ENCODE data around the gene HAVCR1. TPM values are rescaled to one million over a fixed set of nuclear protein-coding genes. Genes with fewer than 3 reads are reported as not detected.
A peak's percentile ranks its signal among the peaks of the same experiment; 100 is the strongest.

The HAVCR1 gene
- total and polyA plus RNA-seq, 2 of the 13 experiments (the other 11 are each of a cell fraction or from before 2014, with no cell fraction given) = 0.93 to 12.3 TPM

GRCh38 chr5:157063776-157064430 is 5.0 kb upstream of the HAVCR1 start (continued):
- TF ChIP-seq ZNF678 (CRISPR knock-in tag; IDR thresholded peaks at IDR 0.05) (no peak), CSRNP2 (CRISPR knock-in tag; conservative IDR thresholded peaks at IDR 0.05; ENCODE audit: low read depth) (no peak), ZFX (CRISPR knock-in tag; IDR thresholded peaks at IDR 0.05; ENCODE audit: low read depth) (no peak), NR1H2 (CRISPR knock-in tag; IDR thresholded peaks at IDR 0.05; ENCODE audit: borderline replicate concordance, low read depth) (no peak), SNAPC4 (CRISPR knock-in tag; IDR thresholded peaks at IDR 0.05) (no peak), ETV6 (CRISPR knock-in tag; conservative IDR thresholded peaks at IDR 0.05) (no peak), EZH2 (conservative IDR thresholded peaks at IDR 0.05; ENCODE audit: low read depth, low read length) (no peak), ZNF234 (CRISPR knock-in tag; conservative IDR thresholded peaks at IDR 0.05) (no peak), HOXA3 (CRISPR knock-in tag; IDR thresholded peaks at IDR 0.05) (0 out of 2 replicates have a peak, but pooled peaks have one; percentile 22), IRF2 (CRISPR knock-in tag; IDR thresholded peaks at IDR 0.05) (peak; percentile 45; the same call in 1 of the 2 replicates), LBX2 (CRISPR knock-in tag; IDR thresholded peaks at IDR 0.05; ENCODE audit: borderline replicate concordance) (no peak), ZKSCAN8 (CRISPR knock-in tag; IDR thresholded peaks at IDR 0.05; ENCODE audit: borderline replicate concordance) (no peak), EED (CRISPR knock-in tag; IDR thresholded peaks at IDR 0.05) (no peak), ZSCAN29 (CRISPR knock-in tag; conservative IDR thresholded peaks at IDR 0.05) (no peak), ZNF20 (CRISPR knock-in tag; IDR thresholded peaks at IDR 0.05) (no peak), GABPB1 (CRISPR knock-in tag; IDR thresholded peaks at IDR 0.05) (no peak), CENPT (CRISPR knock-in tag; IDR thresholded peaks at IDR 0.05; ENCODE audit: low read depth) (no peak)
